ENCODE measurements around the gene LRRC25. TPM values are rescaled to one million over a fixed set of nuclear protein-coding genes. Genes with fewer than 3 reads are reported as not detected.

LRRC25 gene
- total and polyA plus RNA-seq, 2 experiments from 2014 or later: 0.36 TPM; not detected in 1

DNA sequence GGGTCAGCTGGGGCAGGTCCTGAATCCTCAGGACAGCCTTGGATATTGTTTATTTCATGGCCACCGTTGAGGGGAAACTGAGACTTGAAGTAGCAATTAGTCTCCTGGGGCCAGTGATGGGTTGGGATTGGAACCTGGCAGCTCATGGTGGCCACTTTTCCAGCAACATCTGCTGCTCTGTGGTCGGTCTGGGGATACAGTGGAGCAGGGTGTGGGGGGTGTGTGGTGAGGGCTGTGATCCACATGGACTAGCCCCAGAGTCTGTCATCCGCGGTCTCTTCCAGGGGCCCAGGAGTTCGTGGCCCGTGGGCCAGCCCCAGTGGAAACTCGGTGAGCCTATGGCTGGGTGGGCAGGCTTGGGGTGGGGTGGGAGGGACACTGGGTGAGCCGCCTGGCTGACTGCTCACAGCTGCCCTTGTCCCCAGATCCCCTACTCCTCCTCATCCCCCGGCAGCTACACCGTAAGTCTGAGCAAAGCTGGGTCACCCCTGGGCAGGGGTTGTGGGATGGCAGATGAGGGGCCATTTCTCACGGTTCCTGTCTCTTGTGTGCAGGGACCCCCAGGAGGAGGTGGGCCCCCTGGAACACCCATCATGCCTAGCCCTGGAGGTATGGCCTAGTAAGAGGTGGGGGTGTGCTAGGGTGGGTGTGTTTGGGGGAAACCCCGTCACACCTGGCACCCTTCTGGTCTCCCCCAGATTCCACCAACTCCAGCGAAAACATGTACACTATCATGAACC lies 35.0 kb upstream of the LRRC25 start:
- peaks cover 48% of the 10 kb centered on the region for H3K4me1 ChIP-seq (ENCODE audit: insufficient read depth)
- TF ChIP-seq EZH2phosphoT487 (IDR thresholded peaks at IDR 0.05; ENCODE audit: low read depth, severe bottlenecking, unreplicated experiment) (no peak), EZH2 (IDR thresholded peaks at IDR 0.05; ENCODE audit: borderline replicate concordance) (no peak)
- TF ChIP-seq, protein P1, sequence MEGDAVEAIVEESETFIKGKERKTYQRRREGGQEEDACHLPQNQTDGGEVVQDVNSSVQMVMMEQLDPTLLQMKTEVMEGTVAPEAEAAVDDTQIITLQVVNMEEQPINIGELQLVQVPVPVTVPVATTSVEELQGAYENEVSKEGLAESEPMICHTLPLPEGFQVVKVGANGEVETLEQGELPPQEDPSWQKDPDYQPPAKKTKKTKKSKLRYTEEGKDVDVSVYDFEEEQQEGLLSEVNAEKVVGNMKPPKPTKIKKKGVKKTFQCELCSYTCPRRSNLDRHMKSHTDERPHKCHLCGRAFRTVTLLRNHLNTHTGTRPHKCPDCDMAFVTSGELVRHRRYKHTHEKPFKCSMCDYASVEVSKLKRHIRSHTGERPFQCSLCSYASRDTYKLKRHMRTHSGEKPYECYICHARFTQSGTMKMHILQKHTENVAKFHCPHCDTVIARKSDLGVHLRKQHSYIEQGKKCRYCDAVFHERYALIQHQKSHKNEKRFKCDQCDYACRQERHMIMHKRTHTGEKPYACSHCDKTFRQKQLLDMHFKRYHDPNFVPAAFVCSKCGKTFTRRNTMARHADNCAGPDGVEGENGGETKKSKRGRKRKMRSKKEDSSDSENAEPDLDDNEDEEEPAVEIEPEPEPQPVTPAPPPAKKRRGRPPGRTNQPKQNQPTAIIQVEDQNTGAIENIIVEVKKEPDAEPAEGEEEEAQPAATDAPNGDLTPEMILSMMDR (IDR thresholded peaks at IDR 0.05; ENCODE audit: poor library complexity): no peak
- peak overlapping the region; percentile 96 for H3K4me2 ChIP-seq
- H3K27me3 ChIP-seq: no peaks in the 10 kb centered on the region
- no peaks in the 10 kb centered on the region for H4K20me1 ChIP-seq (ENCODE audit: insufficient read depth, poor library complexity, severe bottlenecking)
- no peak for DNase-seq (ENCODE audit: low spot score)
- 80% methylated on average over 13 of the region's 13 CpGs for WGBS (ENCODE audit: low lambda C conversion rate, missing lambda C conversion rate)
- H3K79me2 ChIP-seq: peaks cover 29% of the 10 kb centered on the region
- H3K4me3 ChIP-seq: peak overlapping the region; percentile 42
- H3K36me3 ChIP-seq (replicated peaks; ENCODE audit: insufficient read depth, low read depth): no peaks in the 10 kb centered on the region
- H3K9me2 ChIP-seq (replicated peaks; ENCODE audit: insufficient read depth): no peaks in the 10 kb centered on the region
- H3K9me3 ChIP-seq (ENCODE audit: low read depth): no peaks in the 10 kb centered on the region
- no peak overlapping the region for H2AFZ ChIP-seq
- peak overlapping the region; percentile 85 for H3K27ac ChIP-seq

DNA sequence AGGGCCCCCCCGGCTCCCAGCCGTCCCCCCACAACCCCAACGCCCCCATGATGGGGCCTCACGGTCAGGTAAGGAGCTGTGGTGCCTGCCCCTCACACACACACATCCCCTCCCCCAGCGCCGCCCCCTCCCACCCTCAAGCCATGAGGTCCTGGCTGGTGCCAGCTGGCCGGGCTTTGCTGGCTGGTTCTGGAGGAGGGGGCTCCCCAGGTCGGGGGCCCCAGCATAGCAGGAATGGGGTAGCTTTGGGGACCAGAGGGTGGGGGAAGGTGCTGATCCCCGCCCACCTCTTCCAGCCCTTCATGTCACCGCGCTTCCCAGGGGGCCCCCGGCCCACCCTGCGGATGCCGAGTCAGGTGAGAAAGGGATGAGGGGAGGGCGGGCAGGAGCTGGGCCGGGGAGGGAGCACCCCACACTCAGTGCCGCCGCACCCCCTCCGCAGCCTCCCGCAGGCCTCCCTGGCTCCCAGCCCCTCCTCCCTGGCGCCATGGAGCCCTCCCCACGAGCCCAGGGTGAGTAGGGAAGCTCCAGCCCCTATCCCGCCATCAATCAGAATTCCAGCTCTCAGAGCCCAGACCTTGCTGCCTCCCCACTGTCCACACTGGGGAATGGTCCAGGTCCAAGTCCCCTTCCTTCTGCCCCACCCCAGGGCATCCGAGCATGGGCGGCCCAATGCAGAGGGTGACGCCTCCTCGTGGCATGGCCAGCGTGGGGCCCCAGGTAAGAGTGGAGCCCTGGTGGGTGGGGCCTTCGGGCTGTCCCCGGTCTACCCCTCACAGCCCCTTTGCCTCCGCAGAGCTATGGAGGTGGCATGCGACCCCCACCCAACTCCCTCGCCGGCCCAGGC lies 34.2 kb upstream of the LRRC25 start:
- Histone ChIP-seq H3K36me3 (replicated peaks; ENCODE audit: insufficient read depth, low read depth) (no peaks in the 10 kb centered on the region), H3K9me3 (ENCODE audit: low read depth) (no peaks in the 10 kb centered on the region), H3K27me3 (no peaks in the 10 kb centered on the region), H3K79me2 (peaks cover 29% of the 10 kb centered on the region), H3K27ac (no peak overlapping the region), H3K4me1 (ENCODE audit: insufficient read depth) (peaks cover 43% of the 10 kb centered on the region), H3K4me3 (no peak overlapping the region), H3K9me2 (replicated peaks; ENCODE audit: insufficient read depth) (no peaks in the 10 kb centered on the region), H2AFZ (no peak overlapping the region), H4K20me1 (ENCODE audit: insufficient read depth, poor library complexity, severe bottlenecking) (no peaks in the 10 kb centered on the region), H3K4me2 (no peak overlapping the region)
- no peak for TF ChIP-seq EZH2 (IDR thresholded peaks at IDR 0.05; ENCODE audit: borderline replicate concordance)
- no peak for TF ChIP-seq EZH2phosphoT487 (IDR thresholded peaks at IDR 0.05; ENCODE audit: low read depth, severe bottlenecking, unreplicated experiment)
- TF ChIP-seq, protein P1 (IDR thresholded peaks at IDR 0.05; ENCODE audit: poor library complexity): no peak
- DNase-seq (ENCODE audit: low spot score): no peak
- 85% methylated on average over 13 of the region's 34 CpGs for WGBS (ENCODE audit: low lambda C conversion rate, missing lambda C conversion rate)

DNA sequence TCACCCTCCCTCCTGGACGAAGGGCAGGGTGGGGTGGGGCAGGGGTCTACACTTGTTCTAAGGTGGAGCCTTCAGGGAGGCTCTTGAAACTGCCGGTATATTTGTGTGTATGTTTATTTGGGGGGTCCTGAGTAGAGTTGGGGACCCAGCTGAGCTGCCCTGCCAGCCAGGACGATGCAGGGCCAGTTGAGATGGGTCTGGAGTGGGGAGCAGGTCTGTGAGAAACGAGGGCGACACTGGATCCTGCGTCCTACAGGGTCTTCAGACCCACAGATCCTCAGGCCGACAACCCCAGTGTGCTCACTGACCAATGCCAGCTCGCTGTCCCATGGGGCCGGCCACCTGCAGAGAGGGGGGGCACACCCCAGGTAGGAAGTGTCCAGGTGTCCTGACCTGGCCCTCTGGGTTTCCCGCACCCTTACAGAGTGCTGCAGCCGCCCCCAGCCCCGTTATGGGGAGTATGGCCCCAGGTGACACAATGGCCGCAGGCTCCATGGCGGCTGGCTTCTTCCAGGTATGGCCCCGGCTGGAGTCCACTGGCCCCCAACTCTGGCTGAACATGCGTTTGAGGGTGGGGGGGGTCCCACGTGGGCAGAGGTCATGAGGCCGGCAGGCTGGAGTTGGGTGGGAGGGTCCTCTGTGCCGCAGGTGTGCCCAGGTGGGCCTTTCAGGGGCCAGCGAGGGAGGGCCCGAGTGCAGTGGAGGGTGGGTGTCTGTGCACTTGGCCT lies 33.2 kb upstream of the LRRC25 start:
- 87% methylated on average over 17 of the region's 21 CpGs for WGBS (ENCODE audit: low lambda C conversion rate, missing lambda C conversion rate)
- no peak for DNase-seq (ENCODE audit: low spot score)
- no peak overlapping the region for H2AFZ ChIP-seq
- H3K4me3 ChIP-seq: no peak overlapping the region
- peaks cover 42% of the 10 kb centered on the region for H3K4me1 ChIP-seq (ENCODE audit: insufficient read depth)
- no peaks in the 10 kb centered on the region for H3K36me3 ChIP-seq (replicated peaks; ENCODE audit: insufficient read depth, low read depth)
- H3K9me2 ChIP-seq (replicated peaks; ENCODE audit: insufficient read depth): no peaks in the 10 kb centered on the region
- no peaks in the 10 kb centered on the region for H3K9me3 ChIP-seq (ENCODE audit: low read depth)
- TF ChIP-seq EZH2 (IDR thresholded peaks at IDR 0.05; ENCODE audit: borderline replicate concordance) (no peak), EZH2phosphoT487 (IDR thresholded peaks at IDR 0.05; ENCODE audit: low read depth, severe bottlenecking, unreplicated experiment) (no peak)
- TF ChIP-seq, protein P1 (IDR thresholded peaks at IDR 0.05; ENCODE audit: poor library complexity): no peak
- H3K4me2 ChIP-seq: peak overlapping the region; percentile 78
- H3K27me3 ChIP-seq: no peaks in the 10 kb centered on the region
- peaks cover 6% of the 10 kb centered on the region for H4K20me1 ChIP-seq (ENCODE audit: insufficient read depth, poor library complexity, severe bottlenecking)
- H3K27ac ChIP-seq: no peak overlapping the region
- H3K79me2 ChIP-seq: peaks cover 33% of the 10 kb centered on the region
